HepG2 (cell line): ENCODE measurements around the gene CTNND2. TPM values are rescaled to one million over a fixed set of nuclear protein-coding genes. Genes with fewer than 3 reads are reported as not detected.

ENCODE experiments used
- ATAC-seq: fragments of 200-7000 bp; cut with Tn5 transposase; 3 replicates; pipeline ENCODE4 v1.9.1; 2020; ENCODE audit warnings: mild to moderate bottlenecking, moderate library complexity
- BruUV-seq: library from RNA; stranded (reverse); fragments of 400-500 nt; replicated peaks from 2 replicates; lab custom pipeline; 2021; lab: Mats Ljungman, UMichigan
- CTCF ChIA-PET: fragments of 300-600 bp; formaldehyde crosslinking; extraction: SDS; loops from one replicate; lab custom pipeline; 2021; ENCODE audit warnings: low total read pairs, inconsistent platforms, low intra/inter-chr PET ratio; lab: Yijun Ruan, JAX
- POLR2A ChIA-PET: fragments of 350-600 bp; sonication (Branson Sonifier 250); formaldehyde crosslinking; loops from one replicate; lab custom pipeline; 2020; ENCODE audit warnings: antibody characterized with exemption, inconsistent platforms; lab: Yijun Ruan, JAX
- DNase-seq: peaks from one replicate; pipeline ENCODE4 v3.0.0-alpha.2; 2015; ENCODE audit warnings: low spot score
- FAIRE-seq: peaks from 3 replicates; lab custom pipeline; 2011; peaks lifted over from hg19 to GRCh38; lab: Jason Lieb, UNC
- H2AFZ ChIP-seq: one replicate; pipeline ENCODE4 v1.6.1; 2011; ENCODE audit warnings: low read length, inconsistent platforms
- H3K27ac ChIP-seq: fragments of 300-600 bp; 3 replicates; pipeline ENCODE4 v1.8.0; 2011; ENCODE audit warnings: mixed run types, mild to moderate bottlenecking, mixed read lengths, low read length, inconsistent platforms; ENCODE audit not compliant: insufficient read depth; ENCODE audit errors: extremely low read length
- H3K27me3 ChIP-seq, 2 experiments: fragments of 200-600 bp in 1 of 2; 2 replicates in 1 of 2; 3 replicates in 1 of 2; pipeline versions ENCODE4 v1.6.0 to v1.8.0; 2011; ENCODE audit warnings: low read length in 2 of 2, mild to moderate bottlenecking in 2 of 2, moderate library complexity in 2 of 2, inconsistent platforms in 1 of 2; ENCODE audit not compliant: insufficient read depth in 2 of 2, control insufficient read depth in 1 of 2
- H3K36me3 ChIP-seq, 2 experiments: fragments of 200-600 bp in 1 of 2; replicated peaks in 1 of 2; 2 replicates in 1 of 2; 3 replicates in 1 of 2; pipeline versions ENCODE4 v1.5.1 to v1.8.0; 2011; ENCODE audit warnings: low read length in 2 of 2, inconsistent platforms in 1 of 2; ENCODE audit not compliant: insufficient read depth in 2 of 2, control insufficient read depth in 1 of 2
- H3K4me1 ChIP-seq: 2 replicates; pipeline ENCODE4 v1.5.1; 2012; ENCODE audit warnings: low read length, inconsistent platforms; ENCODE audit not compliant: insufficient read depth
- H3K4me2 ChIP-seq: 2 replicates; pipeline ENCODE4 v1.6.0; 2011; ENCODE audit warnings: low read depth, low read length, inconsistent platforms
- H3K4me3 ChIP-seq, 3 experiments: fragments of 200-600 bp in 1 of 3; sonication (generic), shearing (Covaris generic) in 1 of 3; replicated peaks in 1 of 3; 2 replicates each; pipeline ENCODE4 v1.5.1; 2011 to 2016; ENCODE audit warnings: low read length in 3 of 3, inconsistent platforms in 2 of 3, low read depth in 2 of 3, mild to moderate bottlenecking in 2 of 3, control low read depth in 1 of 3, mixed read lengths in 1 of 3; ENCODE audit not compliant: insufficient read depth in 1 of 3
- H3K79me2 ChIP-seq: one replicate; pipeline ENCODE4 v1.6.1; 2011; ENCODE audit warnings: low read length, inconsistent platforms; ENCODE audit not compliant: insufficient read depth
- H3K9ac ChIP-seq: 2 replicates; pipeline ENCODE4 v1.6.0; 2011; ENCODE audit warnings: mild to moderate bottlenecking, low read depth, low read length, inconsistent platforms; ENCODE audit not compliant: insufficient read depth
- H3K9me3 ChIP-seq: 2 replicates; pipeline ENCODE4 v1.5.1; 2012; ENCODE audit warnings: mild to moderate bottlenecking, low read length
- H4K20me1 ChIP-seq: 2 replicates; pipeline ENCODE4 v1.6.0; 2011; ENCODE audit warnings: inconsistent platforms, mild to moderate bottlenecking, low read length, moderate library complexity; ENCODE audit not compliant: insufficient read depth
- ARHGAP35 ChIP-seq: sonication (generic); formaldehyde crosslinking; IDR thresholded peaks from 2 replicates; pipeline ENCODE4 v1.9.0; 2022; ENCODE audit warnings: mild to moderate bottlenecking, inconsistent platforms, moderate library complexity, missing genetic modification reagents, borderline replicate concordance
- DMAP1 ChIP-seq: IDR thresholded peaks from 2 replicates; pipeline ENCODE4 v1.6.1; 2016
- FOXO4 ChIP-seq: sonication (generic); formaldehyde crosslinking; conservative IDR thresholded peaks from 2 replicates; pipeline ENCODE4 v1.8.1; 2023; ENCODE audit warnings: missing genetic modification reagents
- HMGA1 ChIP-seq: sonication (generic); formaldehyde crosslinking; conservative IDR thresholded peaks from 2 replicates; pipeline ENCODE4 v1.4.0; 2020; ENCODE audit warnings: missing genetic modification reagents
- MAFF ChIP-seq: IDR thresholded peaks from 2 replicates; pipeline ENCODE4 v1.6.1; 2011; ENCODE audit warnings: low read depth, low read length, improper control_type of control experiment
- MNT ChIP-seq: fragments of 450-650 bp; IDR thresholded peaks from 2 replicates; pipeline ENCODE4 v1.6.1; 2016
- NFATC3 ChIP-seq: sonication (generic); formaldehyde crosslinking; IDR thresholded peaks from 2 replicates; pipeline ENCODE4 v1.5.1; 2020; ENCODE audit warnings: mild to moderate bottlenecking, missing genetic modification reagents
- RARA ChIP-seq: IDR thresholded peaks from 2 replicates; pipeline ENCODE4 v1.6.1; 2016; ENCODE audit warnings: missing genetic modification reagents, missing compliant biosample characterization
- RXRB ChIP-seq: IDR thresholded peaks from 2 replicates; pipeline ENCODE4 v1.6.1; 2016; ENCODE audit warnings: borderline replicate concordance, missing genetic modification reagents, missing compliant biosample characterization
- SOX5 ChIP-seq: IDR thresholded peaks from 2 replicates; pipeline ENCODE4 v1.6.1; 2016; ENCODE audit warnings: borderline replicate concordance
- STAG1 ChIP-seq: sonication (generic); formaldehyde crosslinking; IDR thresholded peaks from 2 replicates; pipeline ENCODE4 v1.4.0; 2020; ENCODE audit warnings: missing genetic modification reagents
- WIZ ChIP-seq: sonication (generic); formaldehyde crosslinking; IDR thresholded peaks from 2 replicates; pipeline ENCODE4 v1.5.1; 2020; ENCODE audit warnings: mild to moderate bottlenecking, missing genetic modification reagents
- ZMYM4 ChIP-seq: sonication (generic); formaldehyde crosslinking; IDR thresholded peaks from 2 replicates; pipeline ENCODE4 v1.8.1; 2023; ENCODE audit warnings: mild to moderate bottlenecking, missing genetic modification reagents
- ZNF432 ChIP-seq: sonication (generic); formaldehyde crosslinking; IDR thresholded peaks from 2 replicates; pipeline ENCODE4 v1.5.0; 2020; ENCODE audit warnings: missing genetic modification reagents, mild to moderate bottlenecking, borderline replicate concordance
- ZNF670 ChIP-seq: sonication (generic); formaldehyde crosslinking; IDR thresholded peaks from 2 replicates; pipeline ENCODE4 v1.8.0; 2022; ENCODE audit warnings: mild to moderate bottlenecking, missing genetic modification reagents, borderline replicate concordance
- WGBS: methylation state at CpG from one replicate; pipeline ENCODE4 v1.1.6; 2017; ENCODE audit warnings: low lambda C conversion rate; 5-methylcytosine and 5-hydroxymethylcytosine counted together
- in situ Hi-C: cut with HindIII; loops from 2 replicates; pipeline ENCODE4 v1.10.0; 2017; ENCODE audit warnings: low pct_unique_long_range_greater_than_20kb; ENCODE audit not compliant: extremely low pct_ligation_motif_present
- intact Hi-C: fragments of 100-400 bp; cut with micrococcal nuclease; formaldehyde crosslinking; loops from one replicate; pipeline ENCODE4 v1.10.0; 2022; ENCODE audit not compliant: unreplicated experiment
- polyA plus RNA-seq, 8 experiments: library from polyadenylated mRNA; depleted of rRNA in 3 of 8; stranded (reverse) in 7 of 8; unstranded in 1 of 8; fragments of >200 nt; fragmentation: Illumina TruSeq in 4 of 8; extraction: Trizol in 4 of 8; gene quantifications; 2 replicates each; pipeline versions ENCODE4 v1.2.1 to v1.2.3, GENCODE V29; 2011 to 2016; ENCODE audit warnings: low read depth in 4 of 8, missing spikeins in 1 of 8, mixed read lengths in 1 of 8; ENCODE audit not compliant: insufficient read depth in 1 of 8
- total RNA-seq, 5 experiments: library from RNA; depleted of rRNA; stranded (reverse); fragments of >200 nt; fragmentation: Illumina TruSeq; extraction: Trizol; gene quantifications; 2 replicates each; pipeline ENCODE4 v1.2.3, GENCODE V29; 2016; ENCODE audit warnings: low read depth in 1 of 5
- TF ChIP-seq, protein P1 (sequence below): sonication (generic); formaldehyde crosslinking; IDR thresholded peaks from 2 replicates; pipeline ENCODE4 v1.8.1; 2022; ENCODE audit warnings: mild to moderate bottlenecking, missing genetic modification reagents
- TF ChIP-seq, protein P2 (sequence below): sonication (generic); formaldehyde crosslinking; IDR thresholded peaks from 2 replicates; pipeline ENCODE4 v1.5.0; 2020; ENCODE audit warnings: mild to moderate bottlenecking, missing genetic modification reagents, moderate library complexity

The CTNND2 gene
- total and polyA plus RNA-seq, 2 of the 13 experiments (the other 11 are each of a cell fraction or from before 2014, with no cell fraction given) = not detected

GRCh38 chr5:11724940-11725339, 179.3 kb downstream of the CTNND2 start (continued):
- TF ChIP-seq NFATC3 = no peak
- TF ChIP-seq ARHGAP35 = no peak
- TF ChIP-seq RARA (CRISPR knock-in tag) = no peak
- TF ChIP-seq DMAP1 = no peak
- no peak for TF ChIP-seq MNT
- no peak for TF ChIP-seq WIZ (CRISPR knock-in tag)
- TF ChIP-seq HMGA1 (CRISPR knock-in tag) = no peak

DNA sequence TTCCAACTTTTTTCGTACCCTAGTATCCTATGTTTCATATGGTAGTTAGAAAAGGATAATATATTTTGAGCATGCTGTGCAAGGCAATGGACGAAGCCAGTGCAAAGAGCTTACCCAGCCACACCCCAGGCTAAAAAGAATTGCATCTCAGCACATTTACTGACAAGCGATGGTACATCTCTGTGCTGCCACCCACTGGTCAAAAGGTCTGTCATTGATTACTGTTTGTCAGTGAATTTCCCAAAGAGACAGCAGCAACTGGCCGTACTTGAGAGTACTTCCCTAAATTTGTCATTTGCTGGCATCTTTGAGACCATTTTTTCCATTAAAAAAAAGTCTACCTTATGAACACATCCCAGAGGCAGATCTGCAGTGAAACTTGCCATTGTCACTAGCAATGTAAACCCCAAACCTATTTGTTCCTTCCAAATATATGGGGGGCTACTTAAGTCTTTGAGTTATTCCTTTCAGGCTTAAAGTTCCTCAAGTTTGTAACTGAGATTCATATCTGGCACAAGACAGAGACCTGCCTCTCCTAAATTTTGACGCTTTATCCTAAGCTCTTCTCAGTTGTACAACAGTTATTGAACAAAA, 184.3 kb downstream of the CTNND2 start:
- Histone ChIP-seq H3K4me1 (no peaks in the 10 kb centered on the region), H3K36me3 (no peaks in the 10 kb centered on the region), H3K4me3 (no peak overlapping the region), H3K27ac (no peak overlapping the region), H2AFZ (no peak overlapping the region), H3K9ac (no peak overlapping the region), H3K79me2 (no peaks in the 10 kb centered on the region), H3K4me2 (no peak overlapping the region), H3K27me3 (no peaks in the 10 kb centered on the region), H3K9me3 (0 out of 2 replicates have a peak, but pooled peaks cover 5% of the 10 kb centered on the region), H4K20me1 (no peaks in the 10 kb centered on the region)
- peak; percentile 83 for ATAC-seq
- DNase-seq = peak; percentile 48
- peak; percentile 60 for FAIRE-seq
- intact Hi-C loops (loop anchor here (1.0 to 5.0 kb wide), 3 partner anchors 302 to 453 kb away; no protein-coding TSS in a partner anchor), in situ Hi-C loops (loop anchor here (10.0 kb wide), 1 partner anchor 445 kb away; no protein-coding TSS in a partner anchor)
- BruUV-seq = no TSS peak
- WGBS = under 1% methylated on average over 5 of the region's 5 CpGs
- ChIA-PET POLR2A (no interaction called here), CTCF (interaction anchor here (1.1 to 1.3 kb wide), 2 partner anchors 450 to 453 kb away, joined by 4 read pairs; no protein-coding TSS in a partner anchor)
- TF ChIP-seq FOXO4 (CRISPR knock-in tag) = no peak
- no peak for TF ChIP-seq SOX5 (CRISPR knock-in tag)
- TF ChIP-seq, protein P1, sequence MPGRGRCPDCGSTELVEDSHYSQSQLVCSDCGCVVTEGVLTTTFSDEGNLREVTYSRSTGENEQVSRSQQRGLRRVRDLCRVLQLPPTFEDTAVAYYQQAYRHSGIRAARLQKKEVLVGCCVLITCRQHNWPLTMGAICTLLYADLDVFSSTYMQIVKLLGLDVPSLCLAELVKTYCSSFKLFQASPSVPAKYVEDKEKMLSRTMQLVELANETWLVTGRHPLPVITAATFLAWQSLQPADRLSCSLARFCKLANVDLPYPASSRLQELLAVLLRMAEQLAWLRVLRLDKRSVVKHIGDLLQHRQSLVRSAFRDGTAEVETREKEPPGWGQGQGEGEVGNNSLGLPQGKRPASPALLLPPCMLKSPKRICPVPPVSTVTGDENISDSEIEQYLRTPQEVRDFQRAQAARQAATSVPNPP (CRISPR knock-in tag) = no peak
- no peak for TF ChIP-seq RXRB (CRISPR knock-in tag)
- no peak for TF ChIP-seq ZMYM4 (CRISPR knock-in tag)
- TF ChIP-seq ZNF670 = no peak
- peak; percentile 82 for TF ChIP-seq STAG1
- no peak for TF ChIP-seq ZNF432 (CRISPR knock-in tag)
- TF ChIP-seq MAFF = peak; percentile 50; the same call in 1 of the 2 replicates
- TF ChIP-seq, protein P2, sequence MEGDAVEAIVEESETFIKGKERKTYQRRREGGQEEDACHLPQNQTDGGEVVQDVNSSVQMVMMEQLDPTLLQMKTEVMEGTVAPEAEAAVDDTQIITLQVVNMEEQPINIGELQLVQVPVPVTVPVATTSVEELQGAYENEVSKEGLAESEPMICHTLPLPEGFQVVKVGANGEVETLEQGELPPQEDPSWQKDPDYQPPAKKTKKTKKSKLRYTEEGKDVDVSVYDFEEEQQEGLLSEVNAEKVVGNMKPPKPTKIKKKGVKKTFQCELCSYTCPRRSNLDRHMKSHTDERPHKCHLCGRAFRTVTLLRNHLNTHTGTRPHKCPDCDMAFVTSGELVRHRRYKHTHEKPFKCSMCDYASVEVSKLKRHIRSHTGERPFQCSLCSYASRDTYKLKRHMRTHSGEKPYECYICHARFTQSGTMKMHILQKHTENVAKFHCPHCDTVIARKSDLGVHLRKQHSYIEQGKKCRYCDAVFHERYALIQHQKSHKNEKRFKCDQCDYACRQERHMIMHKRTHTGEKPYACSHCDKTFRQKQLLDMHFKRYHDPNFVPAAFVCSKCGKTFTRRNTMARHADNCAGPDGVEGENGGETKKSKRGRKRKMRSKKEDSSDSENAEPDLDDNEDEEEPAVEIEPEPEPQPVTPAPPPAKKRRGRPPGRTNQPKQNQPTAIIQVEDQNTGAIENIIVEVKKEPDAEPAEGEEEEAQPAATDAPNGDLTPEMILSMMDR (CRISPR knock-in tag) = peak; percentile 67
